Right forelimb (tissue), 1 donor: ENCODE data around the gene RFWD3.
A peak's percentile ranks its signal among the peaks of the same experiment; 100 is the strongest.
"Not testable (repeated sequence)": the region's sequence is repeated elsewhere in the genome, so short reads cannot be mapped to it uniquely, and the experiment has no call there.

ENCODE experiments used
- DNase-seq: peaks from one replicate; pipeline ENCODE4 v3.0.0-alpha.2; 2018

RFWD3 gene, protein sequence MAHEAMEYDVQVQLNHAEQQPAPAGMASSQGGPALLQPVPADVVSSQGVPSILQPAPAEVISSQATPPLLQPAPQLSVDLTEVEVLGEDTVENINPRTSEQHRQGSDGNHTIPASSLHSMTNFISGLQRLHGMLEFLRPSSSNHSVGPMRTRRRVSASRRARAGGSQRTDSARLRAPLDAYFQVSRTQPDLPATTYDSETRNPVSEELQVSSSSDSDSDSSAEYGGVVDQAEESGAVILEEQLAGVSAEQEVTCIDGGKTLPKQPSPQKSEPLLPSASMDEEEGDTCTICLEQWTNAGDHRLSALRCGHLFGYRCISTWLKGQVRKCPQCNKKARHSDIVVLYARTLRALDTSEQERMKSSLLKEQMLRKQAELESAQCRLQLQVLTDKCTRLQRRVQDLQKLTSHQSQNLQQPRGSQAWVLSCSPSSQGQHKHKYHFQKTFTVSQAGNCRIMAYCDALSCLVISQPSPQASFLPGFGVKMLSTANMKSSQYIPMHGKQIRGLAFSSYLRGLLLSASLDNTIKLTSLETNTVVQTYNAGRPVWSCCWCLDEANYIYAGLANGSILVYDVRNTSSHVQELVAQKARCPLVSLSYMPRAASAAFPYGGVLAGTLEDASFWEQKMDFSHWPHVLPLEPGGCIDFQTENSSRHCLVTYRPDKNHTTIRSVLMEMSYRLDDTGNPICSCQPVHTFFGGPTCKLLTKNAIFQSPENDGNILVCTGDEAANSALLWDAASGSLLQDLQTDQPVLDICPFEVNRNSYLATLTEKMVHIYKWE

DNA sequence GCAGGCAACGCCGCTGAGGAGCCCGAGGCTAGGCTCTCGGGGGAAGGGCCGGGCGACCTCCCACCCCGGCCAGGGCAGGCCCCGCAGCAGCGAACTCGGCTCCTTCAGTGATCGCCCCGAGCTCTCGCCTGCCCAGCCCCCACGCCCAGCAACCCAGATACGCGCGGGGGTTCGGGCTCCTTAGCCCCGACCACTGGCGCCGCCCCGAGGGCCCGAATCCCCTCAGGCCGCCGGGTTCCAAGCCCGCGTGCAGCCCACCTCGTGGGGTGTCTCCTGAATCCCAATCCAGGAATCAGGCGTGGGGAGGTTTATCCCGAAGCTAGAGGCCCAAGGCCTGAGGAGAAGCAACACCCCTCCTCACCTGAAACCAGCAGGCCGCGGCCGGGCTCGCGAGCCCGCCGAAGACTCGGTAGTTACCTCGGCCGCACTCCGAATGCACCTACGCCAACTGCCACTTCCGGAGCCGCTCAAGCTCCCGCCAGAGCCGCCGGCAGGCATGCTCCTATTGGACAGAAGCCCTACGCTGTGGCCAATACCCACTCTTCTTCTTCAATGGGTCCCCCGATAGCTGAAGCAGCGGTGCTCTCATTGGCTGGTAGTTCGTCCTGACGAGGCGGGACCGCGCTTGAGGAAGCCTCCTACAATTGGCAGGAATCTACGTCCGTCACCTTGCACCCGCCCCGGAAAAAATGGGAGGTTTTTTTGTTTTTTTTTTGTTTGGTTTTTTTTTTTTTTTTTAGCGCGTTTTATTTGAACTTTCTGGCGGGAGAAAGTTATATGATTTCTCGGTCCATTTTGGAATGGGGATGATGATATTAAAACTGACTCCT lies at the start of gene RFWD3:
Gene RFWD3 (minus strand): TSS at position 453 of the 830 bp plus-strand sequence. CDS start 5,428 bp downstream, outside the sequence.
- peak; percentile 96 for DNase-seq

DNA sequence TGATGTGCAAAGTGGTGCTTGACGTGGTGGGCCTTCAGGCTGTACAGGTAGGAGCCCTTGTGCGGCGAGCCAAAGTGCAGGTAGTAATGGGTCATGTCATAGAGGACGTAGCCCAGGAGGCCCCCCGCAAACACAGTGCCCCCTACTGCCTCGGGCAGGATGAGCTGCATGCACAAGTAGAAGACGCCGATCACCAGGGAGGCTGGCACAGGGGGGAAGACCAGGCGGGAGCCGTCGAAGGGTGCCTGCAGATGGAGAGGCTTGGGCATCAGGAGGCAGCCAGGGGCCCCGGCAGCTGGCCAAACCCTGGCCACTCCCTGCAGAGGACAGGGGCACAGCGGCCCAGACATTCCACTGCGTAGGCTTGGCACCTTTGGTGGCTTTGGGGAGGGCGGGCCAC lies 49.7 kb upstream of the RFWD3 start:
- no peak for DNase-seq

DNA sequence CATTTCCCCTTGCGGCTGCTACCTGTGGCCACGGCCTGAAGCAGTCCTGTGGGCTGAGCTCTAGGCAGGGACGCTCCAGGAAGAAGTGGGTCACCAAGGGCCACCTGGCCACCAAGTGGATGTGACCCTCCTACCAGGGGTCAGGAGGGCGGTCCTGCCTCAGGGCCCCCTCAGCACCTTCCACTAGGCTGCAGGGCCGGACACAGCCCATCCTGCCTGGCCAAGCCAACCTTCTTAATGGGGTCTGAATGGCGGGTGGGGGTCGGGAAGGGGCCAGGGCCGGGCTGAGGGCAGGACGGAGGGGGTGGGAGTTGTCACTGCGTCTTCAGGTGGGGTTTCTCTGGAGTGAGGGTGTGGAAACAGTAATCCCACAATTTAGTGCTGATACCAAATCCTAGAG lies 47.2 kb upstream of the RFWD3 start:
- DNase-seq, result no peak

DNA sequence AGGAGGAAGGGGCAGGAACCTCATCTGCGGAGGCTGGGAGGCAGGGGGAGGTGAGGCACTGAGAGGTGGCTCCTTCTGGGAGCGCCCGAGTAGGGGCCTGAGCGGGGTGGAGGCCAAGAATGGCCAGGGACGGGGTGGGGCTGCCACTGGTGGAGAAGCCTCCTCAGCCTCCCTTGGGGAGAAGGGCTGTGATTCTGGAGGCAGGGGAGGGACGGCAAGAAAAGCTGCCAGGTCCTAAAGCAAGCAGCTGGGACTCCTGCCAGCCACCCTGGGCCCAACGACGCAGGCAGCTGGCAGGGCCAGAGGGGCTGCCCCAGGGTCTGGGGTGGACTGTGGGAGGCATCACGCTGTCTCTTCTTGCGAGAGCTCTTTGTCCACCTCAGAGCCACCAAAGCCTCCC lies 46.6 kb upstream of the RFWD3 start:
- no peak for DNase-seq

DNA sequence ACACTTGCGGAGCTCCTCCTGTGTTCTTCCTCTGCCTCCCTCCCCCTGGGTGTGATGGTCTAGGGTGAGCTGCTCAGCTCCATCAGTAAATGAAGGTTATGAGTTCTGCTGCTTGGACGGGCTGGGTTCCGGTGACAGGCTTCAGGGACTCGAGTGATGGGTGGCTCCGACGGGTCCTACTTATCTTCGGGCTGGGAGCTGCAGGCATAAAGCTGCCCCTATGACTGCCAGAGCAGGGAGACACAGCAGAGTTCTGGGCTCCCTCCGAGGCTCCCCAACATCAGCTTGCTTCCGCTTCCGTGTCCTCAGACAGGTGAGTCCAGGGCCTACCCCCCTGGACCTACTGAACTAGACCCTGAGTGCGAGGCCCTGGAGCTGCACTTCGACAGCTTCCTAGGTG lies 45.3 kb upstream of the RFWD3 start:
- DNase-seq, result no peak

DNA sequence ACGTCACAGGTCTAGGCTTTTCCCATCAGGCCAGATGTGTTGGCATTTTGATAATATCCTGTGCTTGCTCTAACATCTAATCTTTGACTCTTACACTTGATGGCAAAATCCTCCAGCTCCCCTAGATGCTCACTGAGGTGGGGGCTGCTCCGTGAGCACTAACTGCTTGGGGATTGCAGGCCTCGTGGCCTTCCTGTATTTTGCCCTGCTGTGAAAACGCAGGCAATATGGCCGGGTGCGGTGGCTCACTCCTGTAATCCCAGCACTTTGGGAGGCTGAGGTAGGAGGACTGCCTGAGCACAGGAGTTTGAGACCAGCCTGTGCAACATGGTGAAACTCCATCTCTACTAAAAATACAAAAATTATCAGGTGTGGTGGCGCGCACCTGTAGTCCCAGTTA lies 43.7 kb upstream of the RFWD3 start:
- DNase-seq, result no peak

DNA sequence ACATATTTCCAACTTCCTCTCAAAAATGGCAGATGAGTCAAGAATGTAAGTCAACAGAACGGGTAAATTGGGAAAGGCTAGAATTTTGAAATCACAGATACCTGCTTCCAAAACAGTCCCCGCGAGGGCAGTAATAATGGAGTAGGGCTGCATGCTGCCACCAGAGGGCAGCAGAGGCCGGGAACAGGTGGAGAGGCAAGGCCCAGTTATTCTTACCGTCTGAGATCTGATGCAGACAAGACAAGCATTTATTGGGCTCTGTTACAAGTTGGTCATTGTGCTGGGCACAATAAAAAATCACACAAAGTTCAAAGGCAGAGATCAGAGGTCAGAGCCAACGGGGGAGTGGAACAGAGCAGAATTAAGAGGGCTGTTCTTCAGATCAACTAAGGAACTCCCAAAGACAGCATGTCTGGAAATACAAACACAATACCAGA lies 42.8 kb upstream of the RFWD3 start:
- peak; percentile 87 for DNase-seq

DNA sequence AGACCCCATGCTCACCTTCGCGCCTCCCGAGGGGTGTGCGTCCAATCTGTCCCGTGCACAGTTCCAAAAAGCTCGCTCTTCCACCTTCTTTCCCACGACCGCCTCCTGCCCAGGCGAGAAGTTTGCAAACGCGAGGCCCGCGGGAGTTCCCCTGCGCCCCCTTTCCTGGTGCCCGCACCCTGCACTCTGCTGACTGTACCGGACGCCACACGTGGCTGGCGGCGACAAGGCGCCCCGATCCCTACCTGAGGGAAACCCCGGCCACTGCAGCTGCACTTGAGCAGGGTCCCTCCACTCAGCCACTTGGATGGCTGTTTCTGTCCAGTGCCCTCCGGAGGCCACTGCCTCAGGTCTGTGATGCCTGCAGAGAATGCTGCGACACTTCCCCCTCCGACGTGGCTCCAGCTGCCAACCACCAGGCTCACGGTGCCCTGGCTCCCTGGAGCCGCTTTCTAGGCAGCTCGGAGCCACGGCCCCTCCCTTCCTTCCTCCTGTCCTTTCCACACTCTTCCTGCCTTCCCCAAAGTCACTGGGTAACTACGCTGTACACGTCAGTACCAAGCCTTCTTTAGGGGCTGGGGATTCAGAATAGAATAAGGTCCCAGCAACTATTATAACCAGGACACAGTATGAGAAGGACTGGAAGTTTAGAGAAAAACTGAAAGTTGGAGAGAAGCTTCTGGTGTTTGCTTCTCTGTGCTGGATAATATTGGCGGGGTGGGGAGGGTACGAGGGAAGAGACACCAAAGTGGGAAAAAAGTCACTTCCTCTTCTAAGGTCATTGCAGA lies 34.0 kb upstream of the RFWD3 start, which contains the start of gene MLKL:
Gene MLKL (minus strand): TSS at position 425 of the 788 bp plus-strand sequence. CDS start 5,105 bp downstream, outside the sequence.
- peak; percentile 68 for DNase-seq

DNA sequence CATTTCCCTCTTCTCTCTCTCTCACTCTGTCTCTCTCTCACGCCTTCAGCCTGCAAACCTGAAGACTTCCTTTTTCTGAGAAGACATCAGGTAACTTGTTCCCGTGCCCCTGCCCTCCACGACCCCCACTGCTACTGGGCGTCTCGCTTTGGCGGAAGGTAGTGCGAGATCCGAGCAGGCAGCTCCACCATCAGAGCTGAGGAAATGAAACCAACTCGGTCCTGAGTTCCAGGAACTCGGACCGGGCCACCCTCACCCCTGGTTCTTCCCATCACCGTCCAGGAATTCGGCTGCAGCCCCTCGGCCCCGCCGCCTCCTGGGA lies 33.4 kb upstream of the RFWD3 start:
- DNase-seq, result no peak

DNA sequence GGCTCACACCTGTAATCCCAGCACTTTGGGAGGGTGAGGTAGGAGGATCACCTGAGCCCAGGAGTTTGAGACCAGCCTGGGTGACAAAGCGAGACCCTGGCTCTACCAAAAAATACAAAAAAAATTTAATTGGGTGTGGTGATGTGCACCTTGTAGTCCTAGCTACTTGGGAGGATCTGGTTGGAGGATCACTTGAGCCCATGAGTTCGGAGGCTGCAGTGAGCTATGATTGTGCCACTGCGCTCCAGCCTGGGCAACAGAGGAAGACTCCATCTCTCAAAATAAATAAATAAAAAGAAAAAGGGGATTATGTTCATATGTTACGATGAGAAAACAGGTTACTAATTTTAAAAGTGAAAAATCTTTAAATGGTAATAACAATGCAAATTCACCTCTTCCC lies 33.0 kb upstream of the RFWD3 start:
- no peak for DNase-seq

DNA sequence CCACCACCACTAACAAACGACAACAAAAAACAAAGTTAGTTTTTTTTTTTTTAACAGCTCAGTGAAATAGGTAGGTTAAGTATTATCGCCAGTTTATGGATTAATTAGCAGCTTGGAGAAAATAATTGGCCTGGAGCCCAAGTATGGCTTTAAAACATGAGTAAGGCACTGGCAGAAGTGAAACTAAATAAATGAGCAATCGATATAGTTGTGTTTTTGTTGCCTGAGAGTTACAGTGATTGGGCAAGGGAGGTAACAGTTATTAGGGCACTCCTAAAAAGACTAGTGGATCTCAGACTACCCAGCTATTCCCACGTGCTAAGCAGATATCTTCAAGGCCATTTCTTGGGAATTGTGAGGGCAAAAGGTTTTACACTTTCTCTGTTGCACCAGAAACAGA lies 31.5 kb upstream of the RFWD3 start:
- no peak for DNase-seq

DNA sequence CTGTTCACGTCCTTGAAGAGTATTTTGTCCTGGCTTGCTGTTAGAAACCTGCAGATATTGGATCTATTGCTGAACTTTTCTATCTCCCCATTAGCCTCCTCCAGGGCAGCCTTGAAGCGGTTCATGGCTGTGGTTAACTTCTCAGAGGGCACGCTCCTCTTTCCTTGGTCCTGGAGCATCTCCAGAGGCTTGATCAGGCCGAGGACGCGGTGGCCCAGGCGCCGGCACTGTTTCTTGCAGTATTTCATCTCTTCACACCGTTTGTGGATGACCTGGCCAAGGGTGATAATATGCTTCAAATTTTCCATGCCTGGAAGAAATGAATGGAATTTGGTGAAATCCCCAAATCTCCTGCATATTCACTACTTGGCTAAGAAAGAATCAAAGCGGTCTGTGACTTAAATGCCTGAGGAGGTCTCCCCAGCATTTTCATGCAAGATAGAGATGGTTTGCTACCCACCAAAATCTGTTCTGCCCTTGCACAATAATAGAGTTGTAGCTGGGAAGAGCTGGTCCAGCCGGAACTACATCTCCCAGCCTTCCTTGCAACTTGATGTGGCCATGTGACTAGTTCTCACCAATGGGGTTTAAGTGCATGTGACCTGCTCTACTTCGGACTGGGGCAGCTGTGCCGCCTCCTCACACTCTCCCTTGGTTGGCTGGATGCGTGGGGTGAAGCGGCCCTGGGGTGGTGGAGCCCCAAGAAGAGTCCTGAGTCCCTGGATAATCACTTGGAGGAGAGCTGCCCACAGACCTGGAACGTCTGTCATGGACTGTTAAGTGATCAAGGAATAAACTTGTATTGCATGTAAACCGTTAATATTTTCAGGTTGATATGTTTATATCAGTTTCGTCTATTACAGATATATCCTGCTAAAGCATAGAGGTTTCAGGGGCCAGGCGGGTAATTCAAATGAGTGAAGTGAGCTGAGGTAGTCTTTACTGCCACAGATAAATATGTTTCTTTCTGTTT lies 29.1 kb upstream of the RFWD3 start:
- peak; percentile 65 for DNase-seq

DNA sequence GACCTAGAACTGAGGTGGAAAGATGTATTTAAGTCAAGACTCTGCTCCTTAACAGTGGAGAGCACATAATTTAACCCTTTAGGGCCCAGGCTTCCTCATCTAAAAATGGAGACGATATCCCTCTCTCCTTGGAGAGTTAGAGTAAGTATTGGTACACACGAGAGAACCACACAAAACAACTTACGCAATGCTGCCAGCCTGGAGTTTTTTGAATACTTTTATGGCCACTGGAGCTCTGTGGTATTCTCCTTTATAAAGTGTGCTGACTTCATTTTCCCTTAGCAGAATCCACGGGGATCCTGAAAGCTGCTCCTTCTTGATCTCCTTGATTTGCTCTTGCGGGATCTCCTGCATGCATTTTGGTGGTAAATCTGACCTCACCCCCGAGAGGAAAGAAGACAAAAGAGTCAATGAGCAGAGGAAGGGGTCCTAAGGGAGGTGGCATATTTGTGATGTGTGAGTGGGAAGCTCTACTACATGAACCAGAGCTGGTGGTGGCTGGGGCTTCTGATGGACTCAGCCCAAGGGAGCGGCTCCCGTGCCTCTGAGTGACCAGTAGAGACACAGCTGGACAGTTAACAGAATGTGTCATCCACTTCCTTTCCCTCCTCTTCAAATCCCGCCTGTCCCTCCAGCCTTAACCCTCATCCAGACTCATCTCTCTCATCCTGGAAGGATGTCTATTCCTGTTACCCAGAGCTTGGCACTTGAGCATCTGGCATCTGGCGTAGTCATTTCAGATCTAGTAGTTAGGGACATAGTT lies 24.6 kb upstream of the RFWD3 start:
- no peak for DNase-seq

DNA sequence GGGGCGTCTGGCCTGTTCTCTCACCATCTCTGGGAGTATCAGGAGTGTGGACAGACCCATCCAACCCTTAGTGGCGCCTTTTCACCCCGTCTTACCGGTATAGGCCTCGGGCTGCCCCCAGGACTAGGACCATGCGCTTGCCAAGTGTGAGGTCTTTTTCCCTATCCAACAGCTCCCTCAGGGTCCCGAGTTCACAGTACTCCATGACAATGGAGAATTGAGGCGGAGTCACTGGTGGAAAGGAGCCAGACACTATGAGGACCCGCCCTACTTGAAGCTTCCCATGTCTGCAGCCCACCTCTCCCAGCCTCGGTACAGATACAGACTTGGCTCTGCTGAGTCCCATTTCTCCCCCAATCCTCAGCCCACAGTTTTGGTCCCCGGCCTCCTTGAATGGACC lies 15.9 kb upstream of the RFWD3 start:
- DNase-seq, result no peak

DNA sequence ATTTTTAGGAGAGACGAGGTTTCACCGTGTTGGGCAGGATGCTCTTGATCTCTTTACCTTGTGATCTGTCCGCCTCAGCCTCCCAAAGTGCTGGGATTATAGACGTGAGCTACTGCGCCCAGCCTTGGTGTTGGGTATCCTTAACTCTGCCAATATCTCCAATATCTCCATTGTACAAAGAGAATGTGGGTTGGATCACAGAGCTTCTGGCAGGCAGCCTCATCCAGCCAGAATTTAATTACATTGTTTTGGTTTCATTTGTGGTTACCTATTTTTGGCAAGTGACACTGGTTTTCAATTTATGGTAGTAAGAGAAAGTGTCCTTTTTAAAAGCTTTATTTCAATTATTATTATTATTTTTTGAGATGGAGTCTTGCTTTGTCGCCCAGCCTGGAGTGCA lies 14.0 kb upstream of the RFWD3 start:
- no peak for DNase-seq

DNA sequence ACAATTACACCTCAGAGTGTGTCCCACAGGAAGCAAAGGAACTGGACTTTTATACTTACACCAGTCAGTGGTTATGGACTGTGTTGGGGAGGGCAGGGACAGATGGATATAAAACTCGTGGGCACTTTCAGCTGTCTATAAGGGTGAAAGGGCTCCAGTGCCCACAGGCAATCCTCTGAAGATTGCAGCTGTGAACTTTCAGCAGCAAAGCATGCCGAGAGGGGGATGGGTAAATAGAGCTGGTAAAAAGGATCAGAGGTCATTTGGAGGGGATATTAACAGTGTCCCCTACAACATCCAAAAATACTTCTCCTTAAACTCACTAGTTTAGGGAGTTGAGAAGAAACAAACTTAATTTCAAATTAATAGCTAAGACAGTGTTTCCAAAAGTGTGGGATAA lies 13.3 kb upstream of the RFWD3 start:
- DNase-seq, result no peak

DNA sequence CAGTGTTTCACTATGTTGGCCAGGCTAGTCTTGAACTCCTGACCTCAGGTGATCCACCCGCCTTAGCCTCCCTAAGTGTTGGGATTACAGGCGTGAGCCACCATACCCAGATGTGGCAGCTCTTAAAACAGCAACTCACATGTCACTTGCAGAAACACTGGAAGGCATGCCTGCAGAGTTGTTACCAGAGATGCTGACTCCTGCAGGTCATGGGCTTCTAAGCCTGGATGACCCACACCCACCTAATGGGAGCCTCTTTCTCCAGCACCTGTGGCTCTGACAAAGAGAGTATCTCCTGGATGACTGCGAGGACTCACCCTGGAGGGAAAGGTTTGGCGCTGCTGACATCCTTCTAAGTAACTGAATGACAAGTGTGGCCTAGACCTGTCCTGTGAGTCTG lies 11.2 kb upstream of the RFWD3 start:
- no peak for DNase-seq

DNA sequence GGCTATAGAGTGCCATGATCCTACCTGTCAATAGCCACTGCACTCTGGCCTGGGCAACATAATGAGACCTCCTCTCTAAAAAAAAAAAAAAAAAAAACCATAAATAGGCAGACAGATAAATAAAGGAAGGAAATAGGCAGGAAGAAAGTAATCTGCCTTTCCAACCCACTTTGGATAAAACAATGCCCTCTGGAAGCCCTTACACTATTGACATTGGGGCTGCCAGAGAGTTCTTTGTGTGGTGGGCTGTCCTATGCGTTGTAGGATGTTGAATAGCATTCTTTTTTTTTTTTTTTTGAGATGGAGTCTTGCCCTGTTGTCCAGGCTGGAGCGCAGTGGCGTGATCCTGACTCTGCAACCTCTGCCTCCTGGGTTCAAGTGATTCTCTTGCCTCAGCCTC lies 7.2 kb upstream of the RFWD3 start:
- DNase-seq, result no peak

DNA sequence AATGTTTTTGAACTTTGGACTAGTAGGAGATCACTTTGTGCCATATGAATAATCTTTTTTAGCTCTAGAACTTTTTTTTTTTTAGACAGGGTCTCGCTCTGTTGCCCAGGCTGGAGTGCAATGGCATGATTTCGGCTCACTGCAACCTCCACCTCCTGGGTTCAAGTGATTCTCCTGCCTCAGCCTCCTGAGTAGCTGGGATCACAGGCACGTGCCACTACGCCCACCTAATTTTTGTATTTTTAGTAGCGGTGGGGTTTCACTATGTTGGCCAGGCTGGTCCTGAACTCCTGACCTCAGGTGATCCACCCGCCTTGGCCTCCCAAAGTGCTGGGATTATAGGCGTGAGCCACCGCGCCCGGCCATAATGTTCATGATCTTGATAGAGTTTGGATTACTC lies 2.2 kb upstream of the RFWD3 start:
- DNase-seq, result not testable (repeated sequence)

DNA sequence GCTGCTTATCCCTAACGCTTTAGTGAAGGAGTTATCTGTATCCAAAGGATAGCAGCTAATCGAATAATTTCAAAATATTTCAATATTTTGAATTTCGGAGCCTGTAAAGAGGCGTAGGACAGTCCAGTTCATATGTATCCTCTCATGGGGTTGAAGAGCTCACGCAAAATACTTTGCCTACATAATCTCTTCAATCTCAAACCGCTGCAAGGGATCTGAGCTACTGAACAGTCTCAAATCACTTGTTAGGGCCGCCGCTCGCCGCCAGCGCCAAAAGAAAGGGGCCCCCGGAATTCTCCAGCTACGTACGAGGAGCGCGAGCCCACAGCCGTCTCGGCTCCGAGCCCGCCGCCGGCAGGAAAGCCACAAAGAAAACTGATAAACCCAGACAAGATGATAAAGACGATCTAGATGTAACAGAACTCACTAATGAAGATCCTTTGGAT lies 601 bp upstream of the RFWD3 start:
- DNase-seq, result peak; percentile 58
